Glomerular endothelial cell (primary cell): ENCODE measurements around the gene TFF3. TPM values are rescaled to one million over a fixed set of nuclear protein-coding genes. Genes with fewer than 3 reads are reported as not detected.

Experiments
- DNase-seq: peaks from one replicate; pipeline ENCODE4 v3.0.0-alpha.2; 2011; ENCODE audit warnings: low read depth, low spot score; ENCODE audit errors: extremely low read depth
- total RNA-seq: library from RNA; depleted of rRNA; stranded (reverse); fragments of >200 nt; gene quantifications from 2 replicates; pipeline ENCODE4 v1.2.3, GENCODE V29; 2015

The TFF3 gene
- total RNA-seq, 1 donor from 2014 or later = 5.4 TPM

DNA sequence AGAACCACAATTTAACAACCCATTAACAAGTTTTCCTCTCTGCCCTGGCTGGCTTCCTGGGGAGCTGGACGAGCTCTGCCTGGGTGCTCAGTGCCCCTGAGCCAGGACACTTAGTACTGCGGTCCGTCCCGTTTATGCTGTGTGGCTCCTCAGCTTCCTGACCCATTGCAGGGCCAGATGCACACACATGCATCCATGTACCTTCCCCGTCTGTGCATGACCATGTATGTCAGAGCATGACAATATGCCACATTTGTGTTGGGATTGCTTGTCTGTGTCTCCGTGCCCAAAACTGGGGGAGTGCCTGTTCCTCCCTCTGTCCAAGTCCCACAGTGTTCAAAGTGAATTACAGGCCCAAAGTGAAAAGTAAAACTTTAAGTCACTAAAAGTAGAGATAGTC is 9.7 kb upstream of the TFF3 start:
- DNase-seq = no peak

DNA sequence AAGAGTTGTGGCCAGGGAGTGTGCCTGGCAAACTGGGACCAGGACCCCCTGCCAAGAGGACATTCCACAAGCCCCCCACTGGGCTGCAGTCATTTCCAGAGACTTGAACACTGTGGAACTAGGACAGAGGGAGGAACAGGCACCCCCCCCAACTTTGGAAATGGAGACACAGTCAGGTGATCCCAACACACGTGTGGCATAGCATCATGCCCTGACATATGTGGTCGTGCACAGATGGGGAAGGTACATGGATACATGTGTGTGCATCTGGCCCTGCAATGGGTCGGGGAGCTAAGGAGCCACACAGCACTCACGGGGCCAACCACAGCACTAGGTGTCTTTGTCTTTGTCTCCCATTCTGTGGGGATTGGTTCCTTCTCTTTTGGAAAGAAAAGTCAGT is 6.6 kb upstream of the TFF3 start:
- no peak for DNase-seq

DNA sequence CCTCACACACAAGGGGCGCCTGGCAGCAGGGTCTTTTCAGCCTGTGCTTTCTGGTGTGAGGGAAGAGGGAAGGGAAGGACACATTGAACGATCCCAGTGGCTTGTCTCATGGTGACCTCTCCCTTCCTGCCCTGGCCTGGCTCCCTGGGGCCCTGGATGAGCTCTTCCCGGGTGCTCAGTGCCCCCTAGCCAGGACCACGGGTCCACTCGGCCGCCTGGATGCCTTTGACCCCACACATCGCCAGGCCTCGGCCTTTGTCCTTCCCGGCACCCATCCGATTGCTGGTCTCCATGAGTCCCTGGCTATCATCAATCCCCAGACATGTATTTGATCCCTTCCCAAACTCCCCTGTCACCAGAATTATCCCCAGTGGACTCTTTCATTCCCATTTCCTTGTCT is 6.0 kb upstream of the TFF3 start:
- no peak for DNase-seq

DNA sequence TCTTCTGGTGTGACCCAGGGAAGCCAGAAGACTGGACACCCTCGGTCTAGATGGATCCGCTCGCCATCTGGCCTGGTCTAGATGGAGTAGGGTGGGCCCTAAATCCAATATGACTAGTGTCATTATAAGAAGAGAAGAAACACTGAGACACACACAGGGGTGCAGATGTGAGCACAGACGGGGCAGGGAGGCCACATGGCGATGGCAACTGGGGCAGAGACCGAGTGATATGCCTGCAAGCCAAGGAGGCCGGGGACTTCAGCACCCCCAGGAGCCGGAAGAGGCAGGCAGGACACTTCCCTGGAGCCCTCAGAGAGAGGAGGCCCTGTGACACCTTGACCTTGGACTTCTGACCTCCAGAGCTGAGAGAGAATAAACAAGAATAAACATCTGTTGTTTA is 5.6 kb upstream of the TFF3 start:
- no peak for DNase-seq

DNA sequence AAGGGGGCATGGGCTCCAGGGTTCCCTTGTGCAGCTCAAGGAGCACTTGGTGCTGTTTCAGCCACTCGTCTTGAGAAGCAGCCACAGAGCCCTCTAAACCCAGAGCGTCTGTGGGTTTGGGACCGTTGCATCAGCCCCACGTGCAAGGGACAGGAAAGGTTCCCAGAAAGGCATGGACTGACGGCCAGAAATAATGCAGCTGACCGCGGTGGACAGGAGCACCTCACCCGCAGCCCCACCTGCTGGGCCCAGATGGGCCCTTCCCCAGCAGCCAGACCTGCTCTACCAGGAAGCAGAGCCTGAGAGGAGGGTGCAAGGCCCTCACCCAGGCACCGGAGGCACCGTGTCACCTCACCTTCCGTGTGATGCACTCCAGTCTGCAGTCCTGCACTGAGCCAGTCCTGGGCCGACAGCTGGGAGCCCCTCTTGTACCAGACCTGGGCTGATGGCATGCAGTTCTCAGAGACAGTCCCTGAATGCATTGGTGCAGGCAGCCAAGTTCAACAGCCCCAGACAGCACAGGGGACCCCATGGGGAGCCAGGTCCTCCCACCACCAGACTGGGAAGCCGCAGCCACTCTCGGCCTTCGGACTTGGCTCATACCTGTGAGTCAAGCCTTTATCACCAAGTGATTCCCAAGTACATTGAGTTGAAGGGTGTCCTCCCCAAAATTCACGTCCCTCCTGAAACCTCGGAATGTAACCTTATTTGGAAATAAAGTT is 4.8 kb upstream of the TFF3 start:
- DNase-seq = no peak

GRCh38 chr21:42319376-42319775 is 4.2 kb upstream of the TFF3 start:
- DNase-seq = no peak

GRCh38 chr21:42317826-42318746 is 2.9 kb upstream of the TFF3 start:
- no peak for DNase-seq

GRCh38 chr21:42317341-42317741 is 2.1 kb upstream of the TFF3 start:
- no peak for DNase-seq

GRCh38 chr21:42316891-42317290 is 1.7 kb upstream of the TFF3 start:
- DNase-seq = no peak

DNA sequence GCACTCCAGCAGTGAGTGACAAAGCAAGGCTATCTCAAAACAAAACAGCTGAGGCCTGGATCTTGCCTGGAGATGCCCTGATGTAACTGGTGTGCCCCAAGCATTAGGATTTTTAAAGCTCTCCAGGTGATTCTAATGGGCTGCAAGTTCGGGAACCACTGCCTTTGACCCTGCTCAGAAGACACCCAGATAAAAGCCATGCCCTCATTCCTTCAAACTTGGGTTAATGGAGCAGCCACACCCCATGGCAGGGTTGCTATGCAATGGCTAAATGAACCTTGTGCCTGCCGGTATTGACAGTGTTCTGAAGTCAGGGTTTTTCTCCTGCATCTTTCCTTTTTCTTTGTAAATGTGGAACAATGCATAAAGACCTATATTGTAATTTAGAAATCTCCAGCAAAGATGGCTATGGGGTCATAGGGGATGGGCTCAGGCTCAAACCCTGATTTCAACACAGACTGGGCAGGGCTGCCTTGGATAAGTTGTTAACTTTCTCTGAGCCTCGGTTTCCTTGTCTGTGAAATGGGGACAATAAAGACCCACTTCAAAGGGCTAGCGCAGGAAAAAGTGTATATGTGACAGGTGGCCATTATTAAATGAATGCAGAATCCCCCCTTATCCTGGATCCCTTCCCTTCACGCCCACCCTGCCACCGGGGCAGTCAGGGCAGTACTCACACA is 453 bp downstream of the TFF3 start:
- DNase-seq = no peak

GRCh38 chr21:42313501-42313969 is 1.7 kb downstream of the TFF3 start:
- DNase-seq = no peak

DNA sequence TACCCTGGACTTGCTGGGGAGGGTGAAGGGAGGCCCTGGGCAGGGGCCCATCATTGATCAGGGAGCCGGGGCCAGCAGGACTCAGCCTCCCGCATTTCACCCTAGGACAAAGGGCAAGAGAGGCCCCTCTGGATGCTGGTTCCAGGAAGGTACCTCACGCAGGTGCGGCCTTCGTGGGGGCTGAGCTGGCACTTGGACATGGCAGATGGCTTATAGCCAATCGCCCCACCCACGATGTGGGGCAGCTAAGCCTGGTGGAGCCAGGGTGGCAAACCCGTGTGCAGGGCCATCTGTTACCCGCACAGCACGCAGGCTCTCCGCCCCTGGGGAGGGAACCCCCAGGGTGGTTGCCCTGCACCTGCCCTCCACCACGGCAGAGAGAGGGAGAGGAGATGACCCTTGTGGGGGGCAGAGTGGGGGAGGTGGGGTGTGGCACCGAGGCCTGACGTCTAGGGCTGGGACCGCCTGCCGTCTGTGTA is 2.5 kb downstream of the TFF3 start:
- DNase-seq = no peak

DNA sequence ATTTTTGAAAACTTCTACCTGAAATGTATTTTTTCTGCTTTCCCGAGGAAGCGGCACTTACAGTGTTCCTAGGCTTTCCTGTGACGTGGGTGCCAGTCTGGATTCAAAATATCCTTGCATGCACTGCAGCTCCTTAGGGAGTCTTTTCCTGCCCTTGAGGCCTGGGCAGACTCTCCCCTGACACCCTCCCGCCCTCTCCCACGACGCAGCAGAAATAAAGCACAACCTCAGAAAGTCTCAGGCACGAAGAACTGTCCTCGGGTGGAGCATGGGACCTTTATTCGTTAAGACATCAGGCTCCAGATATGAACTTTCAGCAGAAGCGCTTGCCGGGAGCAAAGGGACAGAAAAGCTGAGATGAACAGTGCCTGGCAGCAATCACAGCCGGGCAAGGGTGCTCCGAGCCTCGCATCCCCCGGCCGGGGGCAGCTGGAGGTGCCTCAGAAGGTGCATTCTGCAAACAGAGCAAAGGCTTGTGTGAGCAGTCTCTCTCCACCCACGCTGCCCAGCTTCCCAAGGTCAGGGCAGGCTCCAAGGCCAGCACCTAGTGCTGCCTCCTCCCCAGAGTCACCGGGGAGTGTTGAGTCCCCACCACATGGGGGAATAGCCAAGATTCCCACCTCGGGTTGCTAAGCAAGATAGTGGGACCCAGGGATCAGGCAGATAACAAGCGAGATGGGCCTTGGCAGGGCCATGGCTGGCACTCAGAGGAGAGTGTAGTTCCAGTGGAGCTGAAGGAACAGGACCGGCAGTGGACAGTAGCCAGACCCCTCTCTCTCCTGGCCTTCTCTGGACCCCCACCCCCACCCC is 3.2 kb downstream of the TFF3 start:
- no peak for DNase-seq

GRCh38 chr21:42311160-42311559 is 4.0 kb downstream of the TFF3 start:
- DNase-seq = no peak

GRCh38 chr21:42310411-42311001 is 4.7 kb downstream of the TFF3 start:
- DNase-seq = no peak

DNA sequence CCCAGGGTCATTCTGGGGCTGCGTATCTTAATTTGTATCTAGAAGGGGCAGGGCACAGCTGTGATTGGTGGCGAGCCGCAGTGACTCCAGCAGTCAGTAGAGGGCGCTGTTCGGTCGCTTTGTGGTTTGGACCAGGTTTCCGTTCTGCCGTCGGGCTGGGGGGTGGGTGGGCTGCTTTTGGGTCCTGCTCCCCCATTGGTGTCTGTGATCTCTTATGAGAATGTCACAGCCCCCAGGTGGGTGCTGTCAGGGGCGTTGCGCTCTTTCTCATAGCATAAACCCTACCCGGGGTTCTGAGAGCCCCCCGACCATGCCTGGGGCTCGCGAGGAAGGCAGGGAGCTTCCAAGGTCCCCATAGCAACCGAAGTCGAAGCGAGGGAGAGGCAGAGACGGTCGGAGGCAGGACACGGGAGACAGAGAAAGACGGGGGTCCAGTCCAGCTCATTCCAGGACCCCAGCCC is 5.4 kb downstream of the TFF3 start:
- DNase-seq = peak; percentile 7

DNA sequence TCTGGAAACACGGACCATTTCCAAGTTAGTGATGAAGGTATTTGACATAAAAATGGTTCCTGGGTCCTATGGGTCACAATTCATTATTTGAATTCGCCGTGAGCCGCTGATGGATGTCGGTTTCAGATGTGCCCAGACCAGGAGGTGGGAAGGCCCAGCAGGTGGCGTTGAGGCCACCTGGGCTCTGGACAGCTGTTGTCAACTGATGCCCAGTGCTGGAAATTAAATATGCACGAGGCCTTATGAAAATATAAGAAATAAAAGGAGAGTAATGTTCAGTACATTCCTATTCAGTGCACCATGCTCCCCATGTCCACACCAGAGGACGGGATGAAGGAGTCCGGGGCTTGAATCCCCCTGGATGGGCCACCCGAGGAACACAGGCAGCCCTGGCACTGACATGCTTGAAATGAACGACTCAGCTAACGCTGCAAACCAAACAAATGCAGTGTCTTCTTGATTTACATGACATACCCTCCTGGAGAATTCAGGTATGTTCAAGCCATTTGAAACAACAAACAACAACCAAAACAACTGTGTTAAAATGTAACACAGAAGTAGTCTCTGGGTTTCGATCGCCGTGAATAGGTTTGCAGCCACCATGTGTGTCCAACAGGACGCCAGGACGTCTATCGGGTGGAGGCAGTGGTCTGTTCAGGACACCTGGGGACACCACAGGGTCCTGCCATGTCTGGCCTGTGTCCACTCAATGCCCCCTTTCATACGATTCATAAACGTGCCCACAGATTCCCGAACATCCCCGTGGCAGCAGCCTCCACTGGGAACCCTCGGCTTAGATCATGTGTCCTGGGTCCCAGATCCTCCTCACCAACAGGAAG is 6.1 kb downstream of the TFF3 start:
- no peak for DNase-seq

DNA sequence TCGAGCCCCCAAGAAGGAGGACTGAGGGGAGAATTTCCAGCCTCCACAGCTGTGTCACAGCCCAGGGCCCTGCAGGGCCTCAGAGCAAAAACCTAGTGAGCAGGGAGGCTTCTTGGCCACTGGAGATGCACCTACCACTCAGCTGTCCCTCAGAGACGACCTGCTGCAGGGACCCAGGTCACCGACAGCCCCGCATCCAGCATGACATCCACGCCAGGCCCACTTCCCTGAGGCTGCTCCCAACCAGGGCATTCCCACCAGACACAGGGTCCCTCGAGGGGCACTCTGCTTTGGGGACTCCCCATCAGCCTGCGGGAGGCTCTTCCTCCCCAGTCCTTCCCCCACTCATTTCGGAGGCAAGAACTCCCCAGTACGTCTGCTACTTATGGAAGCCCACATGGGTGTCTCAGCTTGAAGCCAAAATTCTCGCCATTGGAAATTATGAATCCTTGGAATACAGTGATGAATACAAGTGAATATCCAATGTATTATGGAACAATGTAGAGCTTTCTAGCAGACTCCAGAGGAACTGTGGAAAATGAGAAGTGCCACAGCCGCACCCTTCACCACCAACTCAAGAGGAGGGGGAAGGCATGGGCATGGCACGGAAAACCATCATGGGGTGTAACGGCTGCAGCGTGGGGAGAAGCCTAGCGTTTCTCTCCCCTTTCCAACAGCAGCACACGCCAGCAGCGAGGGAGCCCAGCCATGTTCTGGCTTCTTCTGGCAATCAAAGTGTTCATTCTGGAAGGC is 6.9 kb downstream of the TFF3 start:
- DNase-seq = no peak
